GM23338 (cell line): Measurements from ENCODE around the gene KBTBD12. TPM values are rescaled to one million over a fixed set of nuclear protein-coding genes. Genes with fewer than 3 reads are reported as not detected.

Experiments
- ATAC-seq: fragments of 200-7000 bp; cut with Tn5 transposase; 3 replicates; pipeline ENCODE4 v1.9.1; 2020
- DNase-seq: peaks from one replicate; pipeline ENCODE4 v3.0.0-alpha.2; 2015; ENCODE audit warnings: low spot score
- H2AFZ ChIP-seq: fragments of 200-600 bp; sonication (generic); 2 replicates; pipeline ENCODE4 v1.8.0; 2016; ENCODE audit warnings: antibody characterized with exemption, mild to moderate bottlenecking, moderate library complexity
- H3F3A ChIP-seq: fragments of 200-600 bp; sonication (generic); replicated peaks from 2 replicates; pipeline ENCODE4 v1.8.0; 2017; ENCODE audit warnings: antibody characterized with exemption, mixed run types, low read depth
- H3K27ac ChIP-seq: fragments of 200-600 bp; sonication (generic); 2 replicates; pipeline ENCODE4 v1.6.1; 2016; ENCODE audit warnings: low read depth
- H3K27me3 ChIP-seq: fragments of 200-600 bp; sonication (generic); 2 replicates; pipeline ENCODE4 v1.8.0; 2016; ENCODE audit warnings: mild to moderate bottlenecking, mixed run types, moderate library complexity; ENCODE audit not compliant: insufficient read depth
- H3K36me3 ChIP-seq: fragments of 200-600 bp; sonication (generic); 2 replicates; pipeline ENCODE4 v1.8.0; 2016; ENCODE audit warnings: mild to moderate bottlenecking; ENCODE audit not compliant: insufficient read depth
- H3K4me1 ChIP-seq: fragments of 200-600 bp; sonication (generic); 2 replicates; pipeline ENCODE4 v1.8.0; 2016; ENCODE audit warnings: mild to moderate bottlenecking, moderate library complexity; ENCODE audit not compliant: insufficient read depth
- H3K4me2 ChIP-seq: fragments of 200-600 bp; sonication (generic); 2 replicates; pipeline ENCODE4 v1.7.1; 2017; ENCODE audit warnings: mixed run types
- H3K4me3 ChIP-seq: fragments of 200-600 bp; sonication (generic); 2 replicates; pipeline ENCODE4 v1.6.1; 2016; ENCODE audit warnings: mixed run types
- H3K79me2 ChIP-seq: fragments of 200-600 bp; sonication (generic); replicated peaks from 2 replicates; pipeline ENCODE4 v1.8.0; 2017; ENCODE audit warnings: mild to moderate bottlenecking; ENCODE audit not compliant: insufficient read depth
- H3K9me2 ChIP-seq: fragments of 200-600 bp; sonication (generic); 2 replicates; pipeline ENCODE4 v1.8.0; 2017; ENCODE audit not compliant: insufficient read depth
- H4K20me1 ChIP-seq: fragments of 200-600 bp; sonication (generic); replicated peaks from 2 replicates; pipeline ENCODE4 v1.8.0; 2017; ENCODE audit warnings: mild to moderate bottlenecking; ENCODE audit not compliant: insufficient read depth
- H3K27ac Mint-ChIP-seq: 2 replicates; pipeline ENCODE4 v1.8.0; 2020; ENCODE audit warnings: inconsistent platforms, mild to moderate bottlenecking, moderate library complexity, mixed read lengths
- H3K27me3 Mint-ChIP-seq: 3 replicates; pipeline ENCODE4 v1.8.0; 2022; ENCODE audit warnings: low read depth, mild to moderate bottlenecking, moderate library complexity, mixed read lengths, inconsistent platforms; ENCODE audit not compliant: insufficient read depth, poor library complexity
- H3K36me3 Mint-ChIP-seq: 3 replicates; pipeline ENCODE4 v1.8.0; 2021; ENCODE audit warnings: low read depth, mild to moderate bottlenecking, inconsistent platforms, moderate library complexity, mixed read lengths
- H3K4me1 Mint-ChIP-seq: 3 replicates; pipeline ENCODE4 v1.8.0; 2020; ENCODE audit warnings: mild to moderate bottlenecking, inconsistent platforms, mixed read lengths
- H3K4me3 Mint-ChIP-seq: 3 replicates; pipeline ENCODE4 v1.8.0; 2021; ENCODE audit warnings: moderate library complexity, mild to moderate bottlenecking, inconsistent platforms, mixed read lengths
- H3K9me3 Mint-ChIP-seq: 3 replicates; pipeline ENCODE4 v1.8.0; 2020; ENCODE audit warnings: moderate library complexity, mild to moderate bottlenecking, inconsistent platforms, mixed read lengths
- CREB1 ChIP-seq: fragments of 250-450 bp; sonication (Bioruptor Pico); IDR thresholded peaks from 2 replicates; pipeline ENCODE4 v1.5.0; 2020; ENCODE audit warnings: low read depth, mild to moderate bottlenecking, moderate library complexity
- CTCF ChIP-seq, 2 experiments: fragments of 200-600 bp in 1 of 2; sonication (generic) in 1 of 2; conservative IDR thresholded peaks; 2 replicates each; pipeline versions ENCODE4 v1.5.1 to v1.6.1; 2016 to 2017; ENCODE audit warnings: antibody characterized with exemption in 2 of 2, low read depth in 2 of 2, mild to moderate bottlenecking in 2 of 2, moderate library complexity in 1 of 2
- ETS1 ChIP-seq: IDR thresholded peaks from 2 replicates; pipeline ENCODE4 v1.6.1; 2016; ENCODE audit warnings: antibody characterized with exemption
- EZH2 ChIP-seq: fragments of 200-600 bp; sonication (generic); IDR thresholded peaks from one replicate; pipeline ENCODE4 v1.8.0; 2017; ENCODE audit warnings: antibody characterized with exemption, mild to moderate bottlenecking, low read depth; ENCODE audit not compliant: unreplicated experiment
- EZH2phosphoT487 ChIP-seq: fragments of 200-600 bp; sonication (generic); IDR thresholded peaks from one replicate; pipeline ENCODE4 v1.8.1; 2018; ENCODE audit warnings: antibody characterized with exemption; ENCODE audit not compliant: unreplicated experiment
- JUNB ChIP-seq: IDR thresholded peaks from one replicate; pipeline ENCODE4 v1.6.1; 2016; ENCODE audit warnings: antibody characterized with exemption; ENCODE audit not compliant: unreplicated experiment
- NANOG ChIP-seq: IDR thresholded peaks from 2 replicates; pipeline ENCODE4 v1.6.1; 2016; ENCODE audit warnings: antibody characterized with exemption, borderline replicate concordance
- POLR2AphosphoS5 ChIP-seq: IDR thresholded peaks from 2 replicates; pipeline ENCODE4 v1.6.1; 2016; ENCODE audit warnings: antibody characterized with exemption, low read depth
- REST ChIP-seq: IDR thresholded peaks from one replicate; pipeline ENCODE4 v1.6.1; 2018; ENCODE audit warnings: antibody characterized with exemption; ENCODE audit not compliant: unreplicated experiment
- STAT1 ChIP-seq: IDR thresholded peaks from one replicate; pipeline ENCODE4 v1.6.1; 2016; ENCODE audit warnings: antibody characterized with exemption; ENCODE audit not compliant: unreplicated experiment
- ZNF114 ChIP-seq: fragments of 250-450 bp; sonication (Bioruptor Pico); IDR thresholded peaks from 2 replicates; pipeline ENCODE4 v1.5.0; 2020; ENCODE audit warnings: mild to moderate bottlenecking, moderate library complexity
- ZNF331 ChIP-seq: fragments of 250-450 bp; sonication (Bioruptor Pico); IDR thresholded peaks from 2 replicates; pipeline ENCODE4 v1.5.0; 2020; ENCODE audit warnings: low read depth, mild to moderate bottlenecking, moderate library complexity
- ZNF462 ChIP-seq: fragments of 250-450 bp; sonication (Bioruptor Pico); IDR thresholded peaks from 2 replicates; pipeline ENCODE4 v1.5.0; 2020; ENCODE audit warnings: mild to moderate bottlenecking, moderate library complexity
- polyA plus RNA-seq: library from polyadenylated mRNA; unstranded; fragments of >200 nt; fragmentation: Nextera tagmentation; extraction: Ambion mirVana; gene quantifications from 2 replicates; pipeline ENCODE4 v1.2.1, GENCODE V29; 2016
- total RNA-seq: library from RNA; depleted of rRNA; stranded (reverse); fragments of >200 nt; shearing (Covaris generic); gene quantifications from 2 replicates; pipeline ENCODE4 v1.2.3, GENCODE V29; 2014

Gene KBTBD12
- total and polyA plus RNA-seq, 2 experiments from 2014 or later, result 0.53 to 0.69 TPM

- TF ChIP-seq ZNF462 (CRISPR knock-in tag), result no peak
Observed at GRCh38 chr3:128012050-128012449, 97.0 kb downstream of the KBTBD12 start (continued).

GRCh38 chr3:128014548-128014947 is 99.5 kb downstream of the KBTBD12 start:
- H3K4me3 Mint-ChIP-seq, result no peak overlapping the region
- peaks cover 19% of the 10 kb centered on the region for H3K9me3 Mint-ChIP-seq
- no peaks in the 10 kb centered on the region for H3K27me3 ChIP-seq
- peaks cover 10% of the 10 kb centered on the region; the same call in 2 of the 3 replicates for H3K36me3 Mint-ChIP-seq
- H3K79me2 ChIP-seq, result no peaks in the 10 kb centered on the region
- no peak overlapping the region for H3K27ac Mint-ChIP-seq
- H4K20me1 ChIP-seq, result no peaks in the 10 kb centered on the region
- H2AFZ ChIP-seq, result no peak overlapping the region
- peaks cover 4% of the 10 kb centered on the region for H3K4me1 Mint-ChIP-seq
- ATAC-seq, result no peak
- no peak for DNase-seq
- H3K9me2 ChIP-seq, result peaks cover 8% of the 10 kb centered on the region; the same call in 1 of the 2 replicates
- no peak overlapping the region for H3K27ac ChIP-seq
- H3K4me2 ChIP-seq, result no peak overlapping the region
- H3K4me1 ChIP-seq, result no peaks in the 10 kb centered on the region
- H3K36me3 ChIP-seq, result no peaks in the 10 kb centered on the region
- H3K4me3 ChIP-seq, result no peak overlapping the region
- H3K27me3 Mint-ChIP-seq, result no peaks in the 10 kb centered on the region
- H3F3A ChIP-seq, result no peaks in the 10 kb centered on the region
- no peak for TF ChIP-seq POLR2AphosphoS5
- no peak for TF ChIP-seq NANOG
- TF ChIP-seq REST, result no peak
- TF ChIP-seq CTCF (conservative IDR thresholded peaks at IDR 0.05; ENCODE audit: low read depth in 2 of 2), result no peak
- no peak for TF ChIP-seq EZH2phosphoT487
- TF ChIP-seq STAT1, result no peak
- TF ChIP-seq EZH2, result no peak
- TF ChIP-seq ZNF331 (CRISPR knock-in tag), result no peak
- no peak for TF ChIP-seq CREB1 (CRISPR knock-in tag)
- no peak for TF ChIP-seq ZNF114 (CRISPR knock-in tag)
- no peak for TF ChIP-seq JUNB
- TF ChIP-seq ETS1, result no peak
